ENCODE measurements around the gene SIN3A. TPM values are rescaled to one million over a fixed set of nuclear protein-coding genes. Genes with fewer than 3 reads are reported as not detected.

Gene SIN3A
- total RNA-seq, 2 experiments from 2014 or later, result 44.2 to 103 TPM

DNA sequence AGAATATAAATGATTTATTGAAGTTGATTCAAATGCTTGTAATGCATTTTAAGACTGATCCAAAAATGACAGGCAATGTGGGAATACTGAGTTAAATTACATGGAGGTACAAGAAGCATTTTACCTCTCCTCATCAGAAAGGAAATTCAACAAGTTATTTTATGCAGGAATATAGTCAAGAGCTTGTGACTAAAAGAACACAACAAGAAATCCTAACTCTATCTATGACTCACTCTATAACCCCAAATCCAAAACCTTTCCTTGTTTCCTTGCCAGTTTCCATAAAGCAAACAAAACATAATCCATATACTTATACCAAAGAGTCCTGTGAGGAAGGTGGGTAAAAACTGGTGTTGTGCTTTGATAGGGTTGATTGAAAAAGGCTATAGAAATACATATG lies 30.8 kb downstream of the SIN3A start:
- POLR2A ChIA-PET, result no interaction called here
- Histone ChIP-seq H3K9me2 (ENCODE audit: insufficient read depth, low read length) (no peaks in the 10 kb centered on the region), H3K4me2 (ENCODE audit: low read length) (no peak overlapping the region), H3K9me3 (ENCODE audit: low read length) (no peaks in the 10 kb centered on the region), H3K4me1 (ENCODE audit: insufficient read depth, low read length, poor library complexity, severe bottlenecking) (no peaks in the 10 kb centered on the region), H2AFZ (ENCODE audit: low read length) (no peak overlapping the region), H4K20me1 (ENCODE audit: insufficient read depth, low read length) (no peaks in the 10 kb centered on the region), H3K79me2 (ENCODE audit: insufficient read depth, low read depth, low read length) (0 out of 2 replicates have a peak, but pooled peaks cover 4% of the 10 kb centered on the region), H3K4me3 (ENCODE audit: low read depth, low read length, poor library complexity, severe bottlenecking) (no peak overlapping the region), H3K27ac (ENCODE audit: low read depth, low read length, poor library complexity, severe bottlenecking) (no peak overlapping the region), H3K36me3 (ENCODE audit: insufficient read depth, low read length) (peaks cover 71% of the 10 kb centered on the region)
- intact Hi-C loops (cut with micrococcal nuclease; ENCODE audit: unreplicated experiment), result no loop called here
- CTCF ChIA-PET (ENCODE audit: unreplicated experiment), result no interaction called here
- DNase-seq (ENCODE audit: low spot score), result no peak
- BruUV-seq (replicated peaks), result TSS peak; percentile 14
- TF ChIP-seq, protein P1, sequence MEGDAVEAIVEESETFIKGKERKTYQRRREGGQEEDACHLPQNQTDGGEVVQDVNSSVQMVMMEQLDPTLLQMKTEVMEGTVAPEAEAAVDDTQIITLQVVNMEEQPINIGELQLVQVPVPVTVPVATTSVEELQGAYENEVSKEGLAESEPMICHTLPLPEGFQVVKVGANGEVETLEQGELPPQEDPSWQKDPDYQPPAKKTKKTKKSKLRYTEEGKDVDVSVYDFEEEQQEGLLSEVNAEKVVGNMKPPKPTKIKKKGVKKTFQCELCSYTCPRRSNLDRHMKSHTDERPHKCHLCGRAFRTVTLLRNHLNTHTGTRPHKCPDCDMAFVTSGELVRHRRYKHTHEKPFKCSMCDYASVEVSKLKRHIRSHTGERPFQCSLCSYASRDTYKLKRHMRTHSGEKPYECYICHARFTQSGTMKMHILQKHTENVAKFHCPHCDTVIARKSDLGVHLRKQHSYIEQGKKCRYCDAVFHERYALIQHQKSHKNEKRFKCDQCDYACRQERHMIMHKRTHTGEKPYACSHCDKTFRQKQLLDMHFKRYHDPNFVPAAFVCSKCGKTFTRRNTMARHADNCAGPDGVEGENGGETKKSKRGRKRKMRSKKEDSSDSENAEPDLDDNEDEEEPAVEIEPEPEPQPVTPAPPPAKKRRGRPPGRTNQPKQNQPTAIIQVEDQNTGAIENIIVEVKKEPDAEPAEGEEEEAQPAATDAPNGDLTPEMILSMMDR (conservative IDR thresholded peaks at IDR 0.05; ENCODE audit: low read length), result no peak

DNA sequence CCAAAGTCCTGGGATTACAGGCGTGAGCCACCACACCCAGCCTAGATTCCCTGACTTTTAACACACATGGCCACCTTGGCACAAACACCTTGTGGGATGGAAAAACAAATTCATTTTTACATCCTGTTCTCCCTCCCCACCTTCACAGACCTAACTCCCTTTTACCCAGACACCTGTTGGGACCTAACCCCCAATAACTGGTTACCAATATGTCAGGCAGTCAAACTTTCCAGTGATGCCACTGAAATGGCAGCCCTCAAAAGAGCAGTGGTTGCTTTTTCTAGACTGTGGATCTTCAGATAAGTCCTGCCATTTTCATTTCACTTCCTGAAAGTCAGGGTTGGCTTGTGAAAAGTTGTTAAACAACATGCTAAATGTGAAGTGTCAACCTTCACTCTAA lies 34.9 kb downstream of the SIN3A start:
- Histone ChIP-seq H3K4me3 (ENCODE audit: low read depth, low read length, poor library complexity, severe bottlenecking) (no peak overlapping the region), H4K20me1 (ENCODE audit: insufficient read depth, low read length) (no peaks in the 10 kb centered on the region), H3K9me2 (ENCODE audit: insufficient read depth, low read length) (no peaks in the 10 kb centered on the region), H3K79me2 (ENCODE audit: insufficient read depth, low read depth, low read length) (no peaks in the 10 kb centered on the region), H3K4me2 (ENCODE audit: low read length) (no peak overlapping the region), H3K36me3 (ENCODE audit: insufficient read depth, low read length) (peaks cover 71% of the 10 kb centered on the region), H3K27ac (ENCODE audit: low read depth, low read length, poor library complexity, severe bottlenecking) (no peak overlapping the region), H2AFZ (ENCODE audit: low read length) (no peak overlapping the region), H3K9me3 (ENCODE audit: low read length) (no peaks in the 10 kb centered on the region), H3K4me1 (ENCODE audit: insufficient read depth, low read length, poor library complexity, severe bottlenecking) (no peaks in the 10 kb centered on the region)
- intact Hi-C loops (cut with micrococcal nuclease; ENCODE audit: unreplicated experiment), result no loop called here
- DNase-seq (ENCODE audit: low spot score), result no peak
- CTCF ChIA-PET (ENCODE audit: unreplicated experiment), result no interaction called here
- POLR2A ChIA-PET, result interaction anchor here (0.5 to 1.6 kb wide), 3 partner anchors 29 to 204 kb away, joined by 3 to 7 read pairs (median 4); no protein-coding TSS in a partner anchor
- TF ChIP-seq, protein P1 (conservative IDR thresholded peaks at IDR 0.05; ENCODE audit: low read length), result no peak
- TF ChIP-seq EZH2phosphoT487 (IDR thresholded peaks at IDR 0.05; ENCODE audit: borderline replicate concordance, low read depth, low read length), result no peak
- BruUV-seq (replicated peaks), result no TSS peak

DNA sequence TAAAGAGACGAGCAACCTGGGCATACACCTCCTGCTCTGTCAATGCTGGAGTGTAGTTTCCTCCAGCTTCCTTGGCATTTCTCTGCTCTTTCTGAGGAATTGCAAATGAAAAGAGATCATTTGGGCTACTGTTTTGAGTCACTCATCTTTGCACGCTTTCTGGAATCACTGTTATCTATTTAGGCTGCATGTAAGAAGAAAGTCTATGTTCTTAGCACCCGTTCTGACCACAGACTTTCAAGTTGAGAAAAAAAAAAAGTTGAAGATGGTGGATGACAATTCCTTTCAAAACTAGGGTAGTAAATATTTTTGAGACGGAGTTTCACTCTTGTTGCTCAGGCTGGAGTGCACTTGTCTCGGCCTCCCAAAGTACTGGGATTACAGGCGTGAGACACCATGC lies 41.3 kb downstream of the SIN3A start:
- peaks cover 95% of the 10 kb centered on the region for H3K36me3 ChIP-seq (ENCODE audit: insufficient read depth, low read length)
- no peak for TF ChIP-seq EZH2phosphoT487 (IDR thresholded peaks at IDR 0.05; ENCODE audit: borderline replicate concordance, low read depth, low read length)
- TF ChIP-seq, protein P1 (conservative IDR thresholded peaks at IDR 0.05; ENCODE audit: low read length), result no peak
- CTCF ChIA-PET (ENCODE audit: unreplicated experiment), result no interaction called here
- H2AFZ ChIP-seq (ENCODE audit: low read length), result no peak overlapping the region
- intact Hi-C loops (cut with micrococcal nuclease; ENCODE audit: unreplicated experiment), result loop anchor here (5.0 kb wide), 1 partner anchor 33 kb away; no protein-coding TSS in a partner anchor
- POLR2A ChIA-PET, result no interaction called here
- H4K20me1 ChIP-seq (ENCODE audit: insufficient read depth, low read length), result no peaks in the 10 kb centered on the region
- no peaks in the 10 kb centered on the region for H3K9me3 ChIP-seq (ENCODE audit: low read length)
- no peaks in the 10 kb centered on the region for H3K79me2 ChIP-seq (ENCODE audit: insufficient read depth, low read depth, low read length)
- no peak overlapping the region for H3K27ac ChIP-seq (ENCODE audit: low read depth, low read length, poor library complexity, severe bottlenecking)
- no peaks in the 10 kb centered on the region for H3K4me1 ChIP-seq (ENCODE audit: insufficient read depth, low read length, poor library complexity, severe bottlenecking)
- no peak overlapping the region for H3K4me2 ChIP-seq (ENCODE audit: low read length)
- DNase-seq (ENCODE audit: low spot score), result no peak
- H3K4me3 ChIP-seq (ENCODE audit: low read depth, low read length, poor library complexity, severe bottlenecking), result no peak overlapping the region
- BruUV-seq (replicated peaks), result no TSS peak
- H3K9me2 ChIP-seq (ENCODE audit: insufficient read depth, low read length), result no peaks in the 10 kb centered on the region

All from OCI-LY7 (cell line).